Measurements from ENCODE around the gene PVRIG.
A peak's percentile ranks its signal among the peaks of the same experiment; 100 is the strongest.
"Not testable (repeated sequence)": the region's sequence is repeated elsewhere in the genome, so short reads cannot be mapped to it uniquely, and the experiment has no call there.

PVRIG gene

DNA sequence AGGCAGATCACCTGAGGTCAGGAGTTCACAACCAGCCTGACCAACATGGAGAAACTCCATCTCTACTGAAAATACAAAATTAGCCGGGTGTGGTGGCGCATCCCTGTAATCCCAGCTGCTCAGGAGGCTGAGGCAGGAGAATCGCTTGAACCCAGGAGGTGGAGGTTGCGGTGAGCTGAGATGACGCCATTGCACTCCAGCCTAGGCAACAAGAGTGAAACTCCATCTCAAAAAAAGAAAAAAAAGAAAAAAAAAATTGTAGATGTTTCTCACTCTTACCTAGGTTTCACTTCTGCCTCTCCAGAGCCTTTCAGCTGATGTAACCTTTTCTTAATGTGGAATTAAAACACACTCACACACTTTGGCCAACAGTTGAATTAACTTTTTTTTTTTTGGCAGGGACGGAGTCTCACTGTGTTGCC lies 23.8 kb upstream of the PVRIG start:
- not testable (repeated sequence) for DNase-seq

DNA sequence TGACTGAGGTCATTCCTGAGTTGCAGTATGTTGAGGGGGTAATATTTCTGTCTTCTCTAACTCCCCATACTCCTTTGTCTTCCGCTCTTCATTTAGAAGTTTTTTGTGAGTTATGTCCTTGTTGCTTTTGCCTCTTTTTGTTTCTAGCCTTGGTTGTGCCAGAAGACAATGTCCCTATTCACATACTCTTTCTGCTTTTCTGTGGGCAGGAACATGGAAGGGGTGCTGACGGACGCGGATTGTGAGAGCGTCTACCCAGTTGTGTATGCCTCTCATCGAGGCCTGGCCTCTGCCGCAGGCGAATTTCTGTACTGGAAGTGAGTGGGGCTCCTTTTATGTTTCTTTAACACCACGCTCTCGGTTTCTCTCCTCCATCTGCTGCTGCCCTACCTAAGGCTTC lies 21.5 kb upstream of the PVRIG start:
- no peak for DNase-seq

DNA sequence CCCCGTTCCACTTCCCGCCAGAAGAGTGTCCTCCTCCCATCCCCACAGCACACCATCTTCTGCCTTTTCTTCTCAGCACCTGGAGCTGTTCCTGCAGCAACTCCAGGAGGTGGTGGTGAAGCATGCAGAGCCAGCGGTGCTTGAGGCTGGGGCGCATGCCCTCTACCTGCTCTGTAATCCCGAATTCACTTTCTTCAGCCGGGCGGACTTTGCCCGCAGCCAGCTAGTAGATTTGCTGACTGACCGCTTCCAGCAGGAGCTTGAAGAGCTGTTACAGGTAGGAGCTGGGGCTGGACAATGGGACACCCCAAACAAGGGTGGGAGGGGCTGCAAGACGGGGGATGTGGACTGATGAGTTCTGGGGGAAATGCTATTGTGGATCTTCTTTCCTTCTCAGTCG lies 19.1 kb upstream of the PVRIG start:
- no peak for DNase-seq

DNA sequence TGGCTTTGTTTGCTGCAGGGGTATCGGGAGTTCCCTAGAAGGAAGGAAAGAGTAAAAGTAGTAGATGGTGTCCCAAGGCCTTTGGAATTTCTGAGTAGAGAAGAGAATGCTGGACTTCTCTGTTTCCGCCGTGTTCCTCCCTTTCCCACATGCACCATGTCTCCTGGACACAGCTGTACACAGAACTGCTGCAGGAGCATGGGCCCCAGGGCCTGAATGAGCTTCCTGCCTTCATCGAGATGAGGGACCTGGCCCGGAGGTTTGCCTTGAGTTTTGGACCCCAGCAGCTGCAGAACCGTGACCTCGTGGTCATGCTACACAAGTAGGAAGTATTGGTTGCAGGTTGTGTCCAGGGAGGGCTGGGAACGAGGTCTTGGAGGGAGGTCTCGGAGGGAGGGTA lies 15.3 kb upstream of the PVRIG start:
- no peak for DNase-seq

DNA sequence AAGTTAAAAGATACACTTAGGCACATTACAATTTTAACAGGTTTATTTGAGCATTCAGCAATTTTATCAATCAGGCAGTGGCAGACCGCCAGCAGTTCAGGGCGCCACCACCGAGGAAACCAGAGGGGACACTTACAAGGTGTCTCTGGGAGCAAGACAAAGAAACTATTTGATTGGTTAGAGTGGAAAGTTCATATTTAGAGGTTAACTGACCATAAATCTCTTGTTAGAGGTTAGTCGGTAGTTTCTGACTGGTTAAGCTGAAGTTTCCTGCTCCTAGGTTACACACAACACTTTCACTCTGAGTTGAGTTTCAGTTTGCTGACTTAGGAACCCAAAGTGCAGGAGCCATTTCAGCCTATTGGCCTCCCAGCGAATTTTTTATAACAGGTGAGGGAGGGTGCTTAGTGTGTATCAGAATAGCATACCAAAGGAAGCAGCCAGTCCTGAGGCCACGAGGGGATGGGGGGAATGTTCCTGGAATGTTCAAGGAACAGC lies 10.8 kb upstream of the PVRIG start:
- no peak for DNase-seq

DNA sequence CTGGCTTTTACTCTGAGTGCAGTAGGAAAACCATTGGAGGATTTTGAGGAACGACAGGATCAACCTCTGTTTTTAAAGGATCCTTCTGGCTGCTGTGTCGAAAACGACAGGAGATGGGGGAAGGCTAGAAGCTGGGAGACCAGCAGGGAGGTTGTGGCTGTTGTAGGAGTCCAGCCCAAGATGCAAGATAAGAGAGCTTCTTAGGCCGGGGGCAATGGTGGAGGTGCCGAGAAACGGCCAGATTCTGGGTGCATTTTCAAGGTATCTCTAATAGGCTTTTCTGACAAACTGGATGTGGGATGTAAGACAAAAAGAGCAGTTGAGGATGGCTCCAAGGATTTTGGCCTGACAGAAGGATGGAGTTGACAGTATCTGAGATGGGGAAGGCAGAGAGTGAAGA lies 10.3 kb upstream of the PVRIG start:
- DNase-seq, result no peak

DNA sequence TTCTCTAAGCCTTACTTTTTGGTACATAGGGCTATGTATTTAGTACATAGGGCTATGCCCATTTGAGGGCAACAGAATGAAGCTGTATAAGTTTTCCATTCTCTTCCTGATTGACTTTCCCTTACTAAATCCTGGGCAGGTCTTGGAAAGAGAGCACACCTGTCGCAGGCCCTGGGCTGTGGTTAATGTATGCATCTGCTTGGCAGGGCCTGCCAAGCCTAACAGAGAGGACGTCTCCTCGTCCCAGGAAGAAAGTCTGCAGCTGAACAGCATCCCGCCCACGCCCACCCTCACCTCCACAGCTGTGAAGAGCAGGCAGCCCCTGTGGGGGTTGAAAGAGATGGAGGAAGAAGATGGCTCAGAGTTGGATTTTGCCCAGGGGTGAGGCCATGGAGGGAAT lies 8.9 kb upstream of the PVRIG start:
- DNase-seq, result no peak

DNA sequence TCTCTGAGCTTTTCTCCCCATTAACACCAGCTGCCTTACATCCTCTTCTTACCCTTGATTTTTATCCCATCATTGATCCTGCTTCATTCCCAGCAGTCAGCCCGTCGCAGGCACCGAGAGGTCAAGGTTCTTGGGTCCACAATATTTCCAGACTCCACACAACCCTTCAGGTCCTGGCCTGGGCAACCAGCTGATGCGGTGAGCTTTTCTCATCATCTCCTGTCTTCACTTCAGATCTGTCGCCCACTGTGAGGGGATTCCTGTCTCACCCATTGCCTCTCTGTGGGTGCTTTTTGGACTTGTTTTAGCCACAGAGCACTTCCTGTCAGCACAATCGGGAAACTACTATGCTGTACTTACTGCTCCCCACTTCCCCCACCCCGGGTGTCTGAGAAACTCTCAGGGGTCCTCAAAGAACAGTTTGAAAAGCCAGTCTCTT lies 8.4 kb upstream of the PVRIG start:
- no peak for DNase-seq

DNA sequence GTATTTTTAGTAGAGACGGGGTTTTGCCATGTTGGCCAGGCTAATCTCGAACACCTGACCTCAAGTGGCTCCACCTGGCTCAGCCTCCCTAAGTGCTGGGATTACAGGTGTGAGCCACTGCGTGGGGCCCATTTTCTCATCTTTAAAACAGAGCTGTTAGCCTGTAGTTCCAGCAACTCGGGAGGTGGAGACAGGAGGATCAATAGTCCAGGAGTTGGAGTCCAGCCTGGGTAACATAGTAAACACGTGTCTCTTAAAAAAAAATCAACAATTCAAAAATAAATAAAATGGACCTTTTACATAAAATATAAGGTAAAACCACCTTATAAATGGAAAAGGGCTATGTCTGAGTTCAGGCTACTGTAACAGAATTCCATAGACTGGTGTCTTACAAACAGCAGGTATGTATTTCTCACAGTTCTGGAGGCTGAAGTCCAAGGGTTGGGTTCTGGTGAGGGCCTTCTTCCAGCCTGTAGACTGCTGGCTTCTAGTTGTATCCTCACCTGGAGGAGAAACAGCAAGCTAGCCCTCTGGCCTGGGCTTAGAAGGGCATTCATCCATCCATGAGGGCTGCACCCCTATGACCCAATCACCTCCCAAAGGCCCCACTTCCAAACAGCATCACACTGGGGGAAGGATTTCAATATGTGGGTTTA lies 7.0 kb upstream of the PVRIG start:
- no peak for DNase-seq

DNA sequence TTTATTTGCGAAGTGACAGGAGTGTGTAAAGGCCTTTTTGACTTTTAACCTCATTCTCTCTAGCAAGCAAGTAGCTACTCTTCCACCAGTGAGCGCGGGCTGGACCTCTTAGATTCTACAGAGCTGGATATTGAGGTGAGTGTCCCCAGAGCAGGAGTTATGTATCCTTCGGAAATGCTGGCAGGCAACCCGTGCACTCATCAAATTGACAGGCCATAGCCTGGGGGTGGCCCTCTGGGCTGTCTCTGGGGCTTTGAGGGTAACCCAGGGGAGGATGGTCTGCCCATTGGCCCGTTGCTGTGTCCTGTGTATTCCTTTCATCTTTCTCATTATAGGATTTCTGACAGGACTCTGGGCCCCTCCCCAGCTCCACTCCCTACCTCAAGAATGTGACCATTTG lies 6.1 kb upstream of the PVRIG start:
- DNase-seq, result no peak

DNA sequence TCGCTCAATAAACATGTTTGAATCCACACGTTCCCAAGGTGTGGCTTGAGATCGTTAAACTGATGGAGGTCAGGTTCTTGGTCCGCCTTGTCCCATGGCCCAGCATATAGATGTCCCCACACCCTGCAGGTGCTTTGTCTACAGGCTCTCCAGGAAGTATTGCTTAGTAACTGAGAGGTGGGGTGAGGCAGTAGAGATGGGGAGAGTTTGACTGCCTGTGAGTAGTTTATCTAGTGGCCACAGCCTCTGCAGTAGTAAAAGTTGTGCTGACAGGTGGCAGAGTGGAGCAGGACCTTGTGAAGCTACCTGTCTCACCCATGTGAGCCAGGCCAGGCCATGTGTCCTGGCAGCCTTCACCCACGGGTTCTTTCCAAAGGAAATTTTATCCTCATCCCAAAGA lies 5.4 kb upstream of the PVRIG start:
- not testable (repeated sequence) for DNase-seq

DNA sequence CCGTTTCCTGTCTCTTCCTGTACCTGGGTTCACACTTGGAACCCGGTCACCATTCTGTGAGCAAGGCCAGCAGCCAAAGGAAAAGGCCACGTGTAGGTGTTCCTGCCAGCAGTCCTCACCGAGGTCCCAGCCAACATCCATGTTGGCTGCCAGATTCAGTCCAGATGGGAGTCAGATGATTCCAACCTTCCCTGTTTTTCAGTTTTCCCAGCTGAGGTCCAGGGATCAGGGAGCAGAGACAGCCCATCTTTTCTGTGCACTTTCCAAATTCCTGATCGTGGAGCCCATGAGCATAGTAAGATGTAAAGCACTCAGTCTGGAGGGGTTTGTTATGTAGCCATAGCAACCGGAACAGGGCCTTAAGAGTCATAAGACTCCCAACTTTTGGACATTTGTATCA lies 3.9 kb upstream of the PVRIG start:
- DNase-seq, result peak; percentile 79

DNA sequence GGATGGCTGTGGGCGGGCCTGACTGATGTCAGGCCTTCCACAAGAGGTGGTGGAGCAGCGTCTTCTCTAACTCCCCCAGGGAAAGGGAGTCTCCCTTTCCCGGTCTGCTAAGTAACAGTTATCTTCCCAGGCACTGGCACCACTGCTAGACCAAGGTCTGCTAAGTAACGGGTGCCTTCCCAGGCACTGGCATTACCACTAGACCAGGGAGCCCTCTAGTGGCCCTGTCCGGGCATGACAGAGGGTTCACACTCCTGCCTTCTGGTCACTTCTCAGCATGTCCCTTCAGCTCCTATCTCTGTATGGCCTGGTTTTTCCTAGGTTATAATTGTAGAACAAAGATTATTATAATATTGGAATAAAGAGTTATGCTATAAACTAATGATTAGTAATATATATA lies 1.8 kb upstream of the PVRIG start:
- DNase-seq, result not testable (repeated sequence)

DNA sequence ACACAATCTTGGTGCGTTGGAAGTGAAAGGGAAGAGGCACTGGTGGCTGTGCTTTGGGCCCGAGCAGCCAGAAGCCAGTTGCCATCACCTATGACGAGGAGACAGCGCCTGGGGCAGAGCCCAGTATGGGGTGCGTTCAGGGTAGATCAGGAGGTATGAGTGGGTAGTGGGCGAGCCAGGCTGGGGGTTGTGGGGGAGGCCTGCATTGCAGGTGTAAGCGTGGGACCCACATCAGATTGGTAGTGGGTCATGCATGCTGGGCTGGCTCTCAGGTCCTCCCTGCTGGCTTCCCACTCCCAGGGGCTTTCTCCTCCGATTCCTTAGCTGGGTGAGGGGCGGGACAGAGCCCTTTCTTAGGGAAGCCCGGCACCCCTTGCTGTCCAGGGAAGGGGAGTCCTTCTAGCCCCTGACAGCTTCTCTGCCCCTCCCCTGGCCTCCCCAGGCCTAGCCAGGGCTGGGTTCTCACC lies 445 bp upstream of the PVRIG start:
- no peak for DNase-seq

DNA sequence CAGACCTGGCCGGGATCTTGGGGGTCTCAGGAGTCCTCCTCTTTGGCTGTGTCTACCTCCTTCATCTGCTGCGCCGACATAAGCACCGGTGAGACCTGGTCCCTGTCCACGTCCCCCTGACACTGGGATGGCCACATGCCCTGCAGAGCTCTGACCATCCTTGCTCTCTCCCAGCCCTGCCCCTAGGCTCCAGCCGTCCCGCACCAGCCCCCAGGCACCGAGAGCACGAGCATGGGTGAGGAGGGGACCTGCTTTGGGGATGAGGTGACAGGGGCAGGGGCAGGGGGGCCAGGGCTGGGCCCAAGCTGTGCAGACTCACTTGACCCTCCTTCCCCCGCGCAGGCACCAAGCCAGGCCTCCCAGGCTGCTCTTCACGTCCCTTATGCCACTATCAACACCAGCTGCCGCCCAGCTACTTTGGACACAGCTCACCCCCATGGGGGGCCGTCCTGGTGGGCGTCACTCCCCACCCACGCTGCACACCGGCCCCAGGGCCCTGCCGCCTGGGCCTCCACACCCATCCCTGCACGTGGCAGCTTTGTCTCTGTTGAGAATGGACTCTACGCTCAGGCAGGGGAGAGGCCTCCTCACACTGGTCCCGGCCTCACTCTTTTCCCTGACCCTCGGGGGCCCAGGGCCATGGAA lies 959 bp downstream of the PVRIG start:
- no peak for DNase-seq

DNA sequence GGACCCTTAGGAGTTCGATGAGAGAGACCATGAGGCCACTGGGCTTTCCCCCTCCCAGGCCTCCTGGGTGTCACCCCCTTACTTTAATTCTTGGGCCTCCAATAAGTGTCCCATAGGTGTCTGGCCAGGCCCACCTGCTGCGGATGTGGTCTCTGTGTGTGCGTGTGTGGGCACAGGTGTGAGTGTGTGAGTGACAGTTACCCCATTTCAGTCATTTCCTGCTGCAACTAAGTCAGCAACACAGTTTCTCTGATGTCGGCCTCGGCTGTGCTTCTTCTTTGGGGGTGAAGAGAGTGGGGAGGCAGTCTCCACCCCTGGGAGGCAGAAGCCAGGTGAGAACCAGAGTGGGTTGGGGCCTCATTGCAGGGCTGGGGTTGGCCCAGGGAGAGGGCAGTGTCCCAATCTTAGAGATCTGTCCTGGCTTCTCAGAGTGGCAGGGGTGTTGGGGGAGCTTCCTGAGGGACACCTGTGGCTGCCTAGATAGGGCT lies 1.5 kb downstream of the PVRIG start:
- DNase-seq, result no peak

DNA sequence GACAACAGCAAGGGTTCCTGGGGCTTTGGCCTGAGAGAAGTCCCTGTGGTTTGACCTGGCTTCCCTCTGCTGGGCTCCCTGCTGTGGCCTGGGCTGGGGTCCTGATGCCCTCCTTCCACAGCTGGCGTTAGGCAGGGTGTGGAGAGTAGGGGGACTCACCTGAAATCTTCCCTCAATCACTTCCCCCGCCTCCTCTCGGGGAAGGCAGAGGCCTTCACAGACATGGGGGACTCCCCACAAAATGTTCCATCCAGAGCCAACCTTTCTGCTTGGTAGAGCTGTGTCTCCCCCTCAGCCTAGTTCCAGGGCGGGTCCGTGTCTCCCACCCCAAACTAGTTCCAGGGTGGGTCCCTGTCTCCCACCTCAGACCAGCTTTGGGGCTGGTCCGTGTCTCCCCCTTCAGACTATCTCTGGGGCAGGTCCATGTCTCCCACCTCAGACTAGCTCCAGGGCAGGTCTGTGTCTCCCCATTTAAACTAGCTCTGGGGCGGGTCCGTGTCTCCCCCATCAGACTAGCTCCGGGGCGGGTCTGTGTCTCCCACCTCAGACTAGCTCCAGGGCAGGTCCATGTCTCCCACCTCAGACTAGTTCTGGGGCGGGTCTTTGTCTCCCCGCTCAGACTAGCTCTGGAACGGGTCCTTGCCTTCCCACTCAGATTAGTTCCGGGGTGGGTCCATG lies 2.2 kb downstream of the PVRIG start:
- no peak for DNase-seq

DNA sequence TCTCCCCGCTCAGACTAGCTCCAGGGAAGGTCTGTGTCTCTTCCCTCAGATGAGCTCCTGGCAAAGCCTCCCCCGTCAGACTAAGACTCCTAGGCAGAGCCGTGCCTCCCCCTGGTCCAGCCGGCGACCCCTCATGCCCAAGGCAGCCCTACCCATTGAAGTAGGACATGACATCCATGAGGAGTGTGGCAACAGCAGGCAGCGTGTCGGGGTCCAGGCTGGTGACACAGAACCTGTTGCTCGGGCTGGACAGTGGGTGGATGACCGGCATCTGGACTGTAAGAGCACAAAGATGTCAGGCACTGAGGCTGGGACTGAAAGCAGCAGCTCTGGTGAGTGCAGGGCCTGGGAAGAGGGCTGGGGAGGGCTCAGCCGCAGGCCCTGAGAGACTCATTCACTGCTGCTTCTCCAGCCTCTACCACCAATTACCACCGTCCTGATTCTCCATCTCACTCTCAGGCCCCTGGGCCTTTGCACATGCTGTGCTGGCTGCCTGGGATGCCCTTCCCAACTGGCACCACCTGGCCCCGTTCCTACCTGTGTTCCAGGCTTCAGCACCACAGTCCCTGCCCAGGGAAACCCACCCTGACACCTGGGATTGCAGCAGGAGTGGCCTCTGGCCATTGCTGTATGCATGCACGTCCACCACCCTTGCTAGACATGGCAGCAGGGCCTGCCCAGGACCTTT lies 2.8 kb downstream of the PVRIG start:
- DNase-seq, result no peak

DNA sequence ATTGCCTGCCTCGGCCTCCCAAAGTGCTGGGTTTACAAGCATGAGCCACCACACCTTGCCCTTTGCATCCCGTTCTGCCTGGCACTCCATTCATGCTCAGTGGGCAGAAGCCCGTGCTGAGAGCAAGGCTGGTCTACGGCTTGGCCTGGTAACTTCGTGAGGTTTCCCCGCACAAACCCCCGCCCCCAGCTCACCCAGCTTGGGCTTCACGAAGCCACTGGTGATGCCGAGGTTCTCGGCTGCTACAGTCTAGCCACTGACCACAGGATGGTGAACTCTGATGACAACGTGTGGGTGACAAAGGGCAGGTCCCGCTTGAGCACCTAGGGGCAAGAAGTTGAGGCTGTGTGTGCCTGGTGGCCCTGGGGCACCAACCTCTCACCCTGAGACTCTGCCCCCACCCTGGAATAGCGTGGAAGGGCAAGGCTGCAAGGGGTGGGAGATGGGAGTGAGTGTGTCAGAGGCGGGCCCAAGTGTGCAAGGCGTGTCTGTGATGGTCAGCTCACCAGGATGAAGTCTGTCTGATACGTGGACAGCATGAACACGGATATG lies 3.7 kb downstream of the PVRIG start:
- DNase-seq, result not testable (repeated sequence)

DNA sequence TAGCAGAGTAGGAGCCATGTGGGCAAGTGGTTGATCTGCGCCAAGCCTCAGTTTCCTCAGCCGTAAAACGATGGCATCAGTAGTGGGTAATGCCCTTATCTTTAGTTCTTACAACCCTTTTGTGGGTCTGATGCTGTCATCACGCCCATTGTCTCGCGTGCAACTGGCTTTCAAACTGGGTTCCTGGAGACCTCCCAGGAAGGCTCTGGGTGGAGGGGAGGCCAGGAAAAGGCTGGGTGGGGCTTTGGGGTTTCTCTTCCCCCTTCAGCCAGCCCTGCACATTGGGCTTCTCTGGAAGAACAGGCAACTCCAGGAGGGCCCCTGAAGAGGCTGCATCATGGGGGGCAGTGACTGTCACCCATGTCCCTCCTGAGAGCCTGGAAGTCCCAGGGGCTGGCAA lies 5.1 kb downstream of the PVRIG start:
- not testable (repeated sequence) for DNase-seq

DNA sequence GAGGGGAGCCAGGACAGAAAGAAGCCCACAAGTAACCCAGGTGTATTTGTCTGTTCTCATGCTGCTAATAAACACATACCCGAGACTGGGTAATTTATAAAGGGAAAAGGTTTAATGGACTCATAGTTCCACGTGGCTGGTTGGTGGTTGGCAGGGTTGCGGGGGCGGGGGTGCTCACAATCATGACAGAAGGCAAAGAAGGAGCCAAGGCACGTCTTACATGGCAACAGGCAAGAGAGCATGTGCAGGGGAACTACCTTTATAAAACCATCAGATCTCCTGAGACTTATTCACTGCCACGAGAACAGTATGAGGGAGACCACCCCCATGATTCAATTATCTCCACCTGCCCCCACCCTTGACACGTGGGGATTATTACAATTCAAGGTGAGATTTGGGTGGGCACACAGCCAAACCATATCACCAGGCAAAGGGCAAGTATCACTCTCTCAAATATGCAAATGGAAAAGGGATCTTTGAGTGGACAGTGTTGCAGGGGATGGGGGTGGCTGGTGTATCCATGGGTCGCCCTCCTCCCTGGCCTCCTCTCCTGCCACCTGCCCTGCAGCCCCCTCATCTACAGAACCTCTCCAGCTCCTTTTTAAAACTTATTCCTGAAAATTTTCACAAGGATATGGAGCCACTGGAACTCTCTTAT lies 15.0 kb downstream of the PVRIG start:
- not testable (repeated sequence) for DNase-seq

DNA sequence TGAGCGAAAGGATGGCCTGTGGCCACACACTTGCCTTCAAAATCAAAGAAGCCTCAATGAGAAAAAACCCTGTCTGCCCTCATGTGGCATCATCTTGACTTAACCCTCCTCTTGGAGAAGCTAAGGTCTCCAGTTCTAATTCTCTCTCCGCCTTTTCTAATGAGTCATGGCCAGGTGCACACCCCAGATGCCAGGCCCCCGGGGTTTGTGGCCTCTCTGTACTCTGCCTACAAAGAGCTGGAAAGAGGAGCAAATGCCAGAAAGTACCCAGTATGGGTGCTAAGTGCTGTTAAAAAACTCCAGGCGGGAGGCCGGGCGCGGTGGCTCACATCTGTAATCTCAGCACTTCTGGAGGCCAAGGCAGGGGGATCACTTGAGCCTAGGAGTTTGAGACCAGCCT lies 20.2 kb downstream of the PVRIG start:
- not testable (repeated sequence) for DNase-seq

Measured in left hindlimb (tissue), 1 donor.